Testis (tissue), 3 donors: Measurements from ENCODE around the gene SLC6A18. TPM values are rescaled to one million over a fixed set of nuclear protein-coding genes. Genes with fewer than 3 reads are reported as not detected.

Experiments
- DNase-seq: peaks from one replicate; pipeline ENCODE4 v3.0.0-alpha.2; 2019
- H3K27ac ChIP-seq, 2 donors: fragments of 200-600 bp; sonication (generic); one replicate each; pipeline ENCODE4 v1.5.1; 2019
- H3K27me3 ChIP-seq: fragments of 200-600 bp; sonication (generic); one replicate; pipeline ENCODE4 v1.5.1; 2019
- H3K36me3 ChIP-seq: fragments of 200-600 bp; sonication (generic); one replicate; pipeline ENCODE4 v1.5.1; 2017; ENCODE audit warnings: low read depth; ENCODE audit errors: missing control alignments
- H3K4me1 ChIP-seq: fragments of 200-600 bp; sonication (generic); one replicate; pipeline ENCODE4 v1.5.1; 2019
- H3K4me3 ChIP-seq, 2 donors: fragments of 200-600 bp; sonication (generic); one replicate each; pipeline ENCODE4 v1.5.1; 2017 to 2019
- H3K9me3 ChIP-seq: fragments of 200-600 bp; sonication (generic); one replicate; pipeline ENCODE4 v1.5.1; 2017
- CTCF ChIP-seq, 3 experiments: fragments of 450-650 bp in 2 of 3; fragments of 200-600 bp in 1 of 3; sonication (generic) in 1 of 3; IDR thresholded peaks; one replicate each; pipeline ENCODE4 v1.5.1; 2016 to 2019; ENCODE audit warnings: antibody characterized with exemption in 3 of 3, mild to moderate bottlenecking in 2 of 3, moderate library complexity in 1 of 3
- POLR2A ChIP-seq: fragments of 450-650 bp; IDR thresholded peaks from one replicate; pipeline ENCODE4 v1.6.1; 2017; ENCODE audit warnings: antibody characterized with exemption, mild to moderate bottlenecking, moderate library complexity
- WGBS, 2 donors: methylation state at CpG; one replicate each; pipeline ENCODE4 v1.1.5; 2018; 5-methylcytosine and 5-hydroxymethylcytosine counted together
- intact Hi-C: fragments of 100-400 bp; cut with DNase I; formaldehyde crosslinking; loops from one replicate; pipeline ENCODE4 v1.15.1; 2023; ENCODE audit warnings: low total_unique reads
- polyA plus RNA-seq: library from polyadenylated mRNA; stranded (reverse); fragments of 350-450 nt; fragmentation: Illumina TruSeq; extraction: RNeasy Lipid Tissue Mini Kit (QIAGEN cat#74804); gene quantifications from one replicate; pipeline ENCODE4 v1.2.3, GENCODE V29; 2014; ENCODE audit warnings: low read depth, low replicate concordance; ENCODE audit not compliant: insufficient read depth
- total RNA-seq, 2 donors: library from RNA; depleted of rRNA; stranded (reverse); fragments of >200 nt; gene quantifications; one replicate each; pipeline ENCODE4 v1.2.3, GENCODE V29; 2016

SLC6A18 gene
- total and polyA plus RNA-seq, 3 donors from 2014 or later: 0.24 TPM; not detected in 2

GRCh38 chr5:1291611-1292080 is 66.5 kb downstream of the SLC6A18 start:
- no peak overlapping the region for H3K27ac ChIP-seq
- no peak for TF ChIP-seq POLR2A
- TF ChIP-seq CTCF (IDR thresholded peaks at IDR 0.05): no peak
- no peaks in the 10 kb centered on the region for H3K4me1 ChIP-seq
- 83% methylated on average over 24 of the region's 24 CpGs for WGBS, 2 donors
- no peaks in the 10 kb centered on the region for H3K9me3 ChIP-seq
- H3K27me3 ChIP-seq: no peaks in the 10 kb centered on the region
- intact Hi-C loops: no loop called here
- no peak overlapping the region for H3K4me3 ChIP-seq
- H3K36me3 ChIP-seq: no peaks in the 10 kb centered on the region
- DNase-seq: no peak

- Histone ChIP-seq H3K27ac (no peak overlapping the region), H3K36me3 (no peaks in the 10 kb centered on the region), H3K27me3 (no peaks in the 10 kb centered on the region), H3K9me3 (no peaks in the 10 kb centered on the region), H3K4me1 (no peaks in the 10 kb centered on the region), H3K4me3 (no peak overlapping the region)
- intact Hi-C loops: no loop called here
- TF ChIP-seq CTCF (IDR thresholded peaks at IDR 0.05) (no peak), POLR2A (no peak)
- WGBS, 2 donors: 64 to 65% methylated on average over 6 of the region's 6 CpGs
- DNase-seq: no peak
Observed at GRCh38 chr5:1292139-1292538, 67.0 kb downstream of the SLC6A18 start.

GRCh38 chr5:1292846-1293415 is 67.8 kb downstream of the SLC6A18 start:
- intact Hi-C loops: no loop called here
- H3K27ac ChIP-seq: no peak overlapping the region
- H3K4me3 ChIP-seq: no peak overlapping the region
- TF ChIP-seq CTCF (IDR thresholded peaks at IDR 0.05) (no peak), POLR2A (no peak)
- no peaks in the 10 kb centered on the region for H3K27me3 ChIP-seq
- no peak for DNase-seq
- 56 to 79% methylated on average over 29 to 30 of the region's 30 CpGs for WGBS, 2 donors
- no peaks in the 10 kb centered on the region for H3K4me1 ChIP-seq
- H3K36me3 ChIP-seq: no peaks in the 10 kb centered on the region
- no peaks in the 10 kb centered on the region for H3K9me3 ChIP-seq

- Histone ChIP-seq H3K4me3 (peak overlapping the region in 1 of 2 donors; percentile 2), H3K4me1 (no peaks in the 10 kb centered on the region), H3K9me3 (no peaks in the 10 kb centered on the region), H3K36me3 (no peaks in the 10 kb centered on the region), H3K27me3 (no peaks in the 10 kb centered on the region), H3K27ac (no peak overlapping the region)
- intact Hi-C loops: no loop called here
- 55 to 74% methylated on average over 25 to 60 of the region's 60 CpGs for WGBS, 2 donors
- TF ChIP-seq CTCF (IDR thresholded peaks at IDR 0.05) (no peak), POLR2A (no peak)
- no peak for DNase-seq
Observed at GRCh38 chr5:1293416-1294205, 68.4 kb downstream of the SLC6A18 start.
